Cardiac fibroblast (primary cell): ENCODE data around the gene PTPRN2.

ENCODE experiments used
- DNase-seq, 2 donors: peaks; one replicate each; pipeline versions ENCODE4 v3.0.0 to v3.0.0-alpha.2; 2010; ENCODE audit warnings: low read depth in 2 of 2
- H3K4me3 ChIP-seq, 2 donors: replicated peaks in 1 of 2; 1 replicate in 1 of 2; 2 replicates in 1 of 2; pipeline ENCODE4 v1.5.1; 2011; ENCODE audit warnings: low read depth in 2 of 2, low read length in 2 of 2, mild to moderate bottlenecking in 2 of 2, moderate library complexity in 1 of 2
- CTCF ChIP-seq: IDR thresholded peaks from one replicate; pipeline ENCODE4 v1.5.1; 2011; ENCODE audit warnings: low read depth, mild to moderate bottlenecking, low read length, inconsistent platforms

The PTPRN2 gene

GRCh38 chr7:157618091-157618726 is 969.4 kb downstream of the PTPRN2 start:
- TF ChIP-seq CTCF: no peak
- H3K4me3 ChIP-seq: no peak overlapping the region
- DNase-seq: no peak

- no peak for TF ChIP-seq CTCF
- DNase-seq: no peak
- no peak overlapping the region for H3K4me3 ChIP-seq
These were observed 970.2 kb downstream of the PTPRN2 start for GRCh38 chr7:157617401-157617800.

GRCh38 chr7:157616931-157617330 is 970.7 kb downstream of the PTPRN2 start:
- no peak for TF ChIP-seq CTCF
- DNase-seq: no peak
- no peak overlapping the region for H3K4me3 ChIP-seq

GRCh38 chr7:157616426-157616825 is 971.2 kb downstream of the PTPRN2 start:
- TF ChIP-seq CTCF: no peak
- no peak overlapping the region for H3K4me3 ChIP-seq
- no peak for DNase-seq

GRCh38 chr7:157615852-157616251 is 971.8 kb downstream of the PTPRN2 start:
- H3K4me3 ChIP-seq: no peak overlapping the region
- DNase-seq: no peak
- TF ChIP-seq CTCF: no peak

- TF ChIP-seq CTCF: no peak
These were observed 972.4 kb downstream of the PTPRN2 start for GRCh38 chr7:157615101-157615817.

More at GRCh38 chr7:157615101-157615817, 972.4 kb downstream of the PTPRN2 start:
- DNase-seq: peak; percentile 3 to 13
- no peak overlapping the region for H3K4me3 ChIP-seq
